K562 (cell line): ENCODE data around the gene RETSAT. TPM values are rescaled to one million over a fixed set of nuclear protein-coding genes. Genes with fewer than 3 reads are reported as not detected.

Experiments
- ATAC-seq: fragments of 200-7000 bp; cut with Tn5 transposase; 3 replicates; pipeline ENCODE4 v1.9.1; 2020; ENCODE audit warnings: moderate library complexity
- BruUV-seq: library from RNA; stranded (reverse); fragments of 400-500 nt; replicated peaks from 2 replicates; lab custom pipeline; 2021; lab: Mats Ljungman, UMichigan
- CTCF ChIA-PET: fragments of 300-600 bp; formaldehyde crosslinking; extraction: SDS; loops from one replicate; lab custom pipeline; 2021; ENCODE audit warnings: low intra/inter-chr PET ratio; lab: Yijun Ruan, JAX
- POLR2A ChIA-PET: fragments of 300-600, 350-650 bp; sonication (Branson Sonifier 250); formaldehyde crosslinking; extraction: SDS; loops from one replicate; lab custom pipeline; 2021; ENCODE audit warnings: antibody characterized with exemption, inconsistent platforms; lab: Yijun Ruan, JAX
- DNase-seq, 4 experiments: peaks; one replicate each; pipeline versions ENCODE4 v3.0.0 to v3.0.0-alpha.2; 2011 to 2018; ENCODE audit warnings: low spot score in 3 of 4, mixed read lengths in 3 of 4; ENCODE audit errors: extremely low read depth in 1 of 4
- FAIRE-seq: peaks from 2 replicates; lab custom pipeline; 2011; peaks lifted over from hg19 to GRCh38; lab: Jason Lieb, UNC
- H2AFZ ChIP-seq: 2 replicates; pipeline ENCODE4 v1.6.0; 2011; ENCODE audit warnings: low read depth, low read length, control low read depth, inconsistent platforms
- H3K27ac ChIP-seq: fragments of 200-600 bp; 3 replicates; pipeline ENCODE4 v1.8.0; 2011; ENCODE audit warnings: low read depth, mild to moderate bottlenecking, control low read depth, inconsistent platforms, low read length, moderate library complexity, mixed read lengths; ENCODE audit errors: extremely low read depth
- H3K27me3 ChIP-seq, 2 experiments: fragments of 300-600 bp in 1 of 2; 2 replicates in 1 of 2; 3 replicates in 1 of 2; pipeline versions ENCODE4 v1.6.0 to v1.8.0; 2011; ENCODE audit warnings: inconsistent platforms in 2 of 2, low read length in 2 of 2, mild to moderate bottlenecking in 1 of 2, mixed read lengths in 1 of 2, moderate library complexity in 1 of 2; ENCODE audit not compliant: control insufficient read depth in 2 of 2, insufficient read depth in 2 of 2
- H3K36me3 ChIP-seq: fragments of 300-600 bp; 3 replicates; pipeline ENCODE4 v1.8.0; 2011; ENCODE audit warnings: mild to moderate bottlenecking, low read length, inconsistent platforms; ENCODE audit not compliant: control insufficient read depth, insufficient read depth
- H3K4me1 ChIP-seq, 2 experiments: fragments of 200-600 bp in 1 of 2; replicated peaks in 1 of 2; 2 replicates in 1 of 2; 3 replicates in 1 of 2; pipeline versions ENCODE4 v1.5.1 to v1.8.0; 2011; ENCODE audit warnings: inconsistent platforms in 2 of 2, low read length in 2 of 2, mild to moderate bottlenecking in 1 of 2, mixed read lengths in 1 of 2, moderate library complexity in 1 of 2; ENCODE audit not compliant: control insufficient read depth in 2 of 2, insufficient read depth in 2 of 2
- H3K4me2 ChIP-seq: 2 replicates; pipeline ENCODE4 v1.6.1; 2011; ENCODE audit warnings: low read length, control low read depth, inconsistent platforms, mixed read lengths; ENCODE audit not compliant: insufficient read depth
- H3K4me3 ChIP-seq: fragments of 200-600 bp; sonication (generic), shearing (Covaris generic); 2 replicates; pipeline ENCODE4 v1.5.1; 2016; ENCODE audit warnings: control low read depth, inconsistent platforms
- H3K79me2 ChIP-seq: fragments of 200-600 bp; 3 replicates; pipeline ENCODE4 v1.8.0; 2011; ENCODE audit warnings: low read length, inconsistent platforms; ENCODE audit not compliant: control insufficient read depth, insufficient read depth
- H3K9ac ChIP-seq, 2 experiments: 2 replicates each; pipeline versions ENCODE4 v1.6.0 to v1.6.1; 2011; ENCODE audit warnings: low read depth in 2 of 2, low read length in 2 of 2, control low read depth in 1 of 2, inconsistent platforms in 1 of 2, mild to moderate bottlenecking in 1 of 2, mixed read lengths in 1 of 2; ENCODE audit not compliant: insufficient read depth in 1 of 2
- H3K9me1 ChIP-seq: one replicate; pipeline ENCODE4 v1.6.0; 2011; ENCODE audit warnings: inconsistent platforms, mild to moderate bottlenecking, low read length, moderate library complexity; ENCODE audit not compliant: control insufficient read depth, insufficient read depth
- H3K9me3 ChIP-seq: replicated peaks from 2 replicates; pipeline ENCODE4 v1.5.1; 2011; ENCODE audit warnings: low read depth, low read length, inconsistent platforms; ENCODE audit not compliant: control insufficient read depth, insufficient read depth
- H4K20me1 ChIP-seq: replicated peaks from 2 replicates; pipeline ENCODE4 v1.6.1; 2011; ENCODE audit warnings: low read length, inconsistent platforms, mixed read lengths; ENCODE audit not compliant: control insufficient read depth, insufficient read depth
- BRD4 ChIP-seq: fragments of 200-600 bp; sonication (generic); IDR thresholded peaks from 2 replicates; pipeline ENCODE4 v1.6.1; 2017; ENCODE audit warnings: inconsistent platforms
- MTA3 ChIP-seq: fragments of 450-650 bp; formaldehyde crosslinking; IDR thresholded peaks from 2 replicates; pipeline ENCODE4 v1.6.1; 2017; ENCODE audit warnings: mild to moderate bottlenecking, borderline replicate concordance
- PHF21A ChIP-seq: fragments of 450-650 bp; IDR thresholded peaks from 2 replicates; pipeline ENCODE4 v1.6.1; 2017; ENCODE audit warnings: low read depth, borderline replicate concordance
- POLR3A ChIP-seq: IDR thresholded peaks from 2 replicates; pipeline ENCODE4 v1.6.1; 2011; ENCODE audit warnings: borderline replicate concordance, mild to moderate bottlenecking, moderate library complexity; ENCODE audit not compliant: insufficient read length, insufficient read depth; ENCODE audit errors: extremely low read depth
- POU5F1 ChIP-seq: fragments of 150-350 bp; IDR thresholded peaks from 2 replicates; pipeline ENCODE4 v1.6.1; 2014; ENCODE audit warnings: borderline replicate concordance, low read length, low read depth, mild to moderate bottlenecking; ENCODE audit not compliant: partially characterized antibody
- RBBP5 ChIP-seq: fragments of 200-600 bp; sonication (generic); IDR thresholded peaks from 2 replicates; pipeline ENCODE4 v1.6.1; 2012; ENCODE audit warnings: borderline replicate concordance, mild to moderate bottlenecking, low read length, control low read depth, inconsistent platforms; ENCODE audit not compliant: insufficient read depth, poor library complexity, severe bottlenecking
- U2AF2 ChIP-seq: fragments of 200-400 bp; formaldehyde crosslinking; optimal IDR thresholded peaks from 2 replicates; pipeline ENCODE3; 2017; ENCODE audit warnings: low read depth, mild to moderate bottlenecking, low read length
- ZBTB7A ChIP-seq: IDR thresholded peaks from 2 replicates; pipeline ENCODE4 v1.6.1; 2011; ENCODE audit warnings: low read depth, mild to moderate bottlenecking, low read length, moderate library complexity, borderline replicate concordance; ENCODE audit not compliant: control insufficient read depth
- ZFP1 ChIP-seq: fragments of 450-650 bp; formaldehyde crosslinking; IDR thresholded peaks from 2 replicates; pipeline ENCODE4 v1.4.0; 2020; ENCODE audit warnings: mild to moderate bottlenecking, mixed read lengths
- ZNF184 ChIP-seq: sonication (generic); formaldehyde crosslinking; IDR thresholded peaks from 2 replicates; pipeline ENCODE4 v1.5.0; 2020; ENCODE audit warnings: missing genetic modification reagents
- ZNF77 ChIP-seq: fragments of 250-450 bp; sonication (Bioruptor Pico); IDR thresholded peaks from 2 replicates; pipeline ENCODE4 v1.5.0; 2020
- WGBS: fragments of 100-300 bp; shearing (Covaris generic); methylation state at CpG from one replicate; pipeline ENCODE4 v1.1.6; 2016; ENCODE audit warnings: low coverage, mixed read lengths; ENCODE audit not compliant: insufficient coverage; ENCODE audit errors: missing lambda C conversion rate; 5-methylcytosine and 5-hydroxymethylcytosine counted together
- in situ Hi-C: fragments of 300-500 bp; cut with MboI; formaldehyde crosslinking; loops from 4 replicates; pipeline ENCODE4 v1.15.0; 2018; ENCODE audit warnings: inconsistent platforms, mixed read lengths
- intact Hi-C: fragments of 100-400 bp; cut with micrococcal nuclease; formaldehyde crosslinking; loops from 2 replicates; pipeline ENCODE4 v1.14.2; 2022
- polyA plus RNA-seq, 8 experiments: library from polyadenylated mRNA; depleted of rRNA in 4 of 8; stranded (reverse) in 5 of 8; unstranded in 3 of 8; fragments of >200 nt; fragmentation: Nextera tagmentation in 2 of 8; fragmentation: Illumina TruSeq in 1 of 8; extraction: Ambion mirVana in 2 of 8; extraction: Trizol in 1 of 8; gene quantifications; 2 replicates each; pipeline versions ENCODE4 v1.2.1 to v1.2.3, GENCODE V29; 2011 to 2014; ENCODE audit warnings: inconsistent platforms in 1 of 8, missing spikeins in 1 of 8
- total RNA-seq, 7 experiments: library from RNA; depleted of rRNA in 6 of 7; stranded (reverse); fragments of >200 nt in 6 of 7; fragmentation: Illumina TruSeq in 2 of 7; extraction: Trizol in 2 of 7; gene quantifications; 2 replicates each; pipeline versions ENCODE4 v1.2.1 to v1.2.3, GENCODE V29; 2011 to 2021; ENCODE audit warnings: low replicate concordance in 1 of 7
- TF ChIP-seq, protein P1 (sequence below): fragments of 450-650 bp; conservative IDR thresholded peaks from 2 replicates; pipeline ENCODE4 v1.6.1; 2016; ENCODE audit warnings: missing genetic modification characterization, low read depth, mild to moderate bottlenecking, control low read depth, missing compliant biosample characterization
- TF ChIP-seq, protein P2 (sequence below): sonication (generic); formaldehyde crosslinking; IDR thresholded peaks from 2 replicates; pipeline ENCODE4 v1.8.1; 2023; ENCODE audit warnings: mild to moderate bottlenecking, missing genetic modification reagents

The RETSAT gene
- total and polyA plus RNA-seq, 9 of the 15 experiments (the other 6 are each of a cell fraction or from before 2014, with no cell fraction given) = 1.9 to 21.6 (median 16.5) TPM

DNA sequence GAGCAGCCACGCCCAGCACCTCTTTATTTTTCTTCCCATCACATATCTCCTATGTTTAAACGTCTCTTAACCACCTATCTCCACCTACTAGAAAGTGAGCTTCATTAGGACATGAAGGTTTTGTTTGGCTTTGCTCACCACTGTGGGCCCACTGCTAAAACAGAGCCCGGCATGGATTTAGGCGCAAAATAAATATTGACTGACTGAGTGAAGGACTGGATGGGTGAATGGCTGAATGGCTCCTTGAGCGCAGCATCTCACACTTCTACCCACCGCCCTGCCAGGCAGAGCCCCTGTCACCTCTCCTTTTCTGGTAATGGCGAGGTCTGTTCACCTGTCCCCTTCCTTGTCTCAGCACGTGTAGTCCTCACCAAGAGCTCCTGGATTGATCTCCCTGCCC, 45.7 kb upstream of the RETSAT start:
- no TSS peak for BruUV-seq
- H3K4me1 ChIP-seq = peaks cover 0 to 7% of the 10 kb centered on the region in 2 experiments; a peak in 1 of 5 replicates
- ATAC-seq = no peak
- TF ChIP-seq ZNF77 (CRISPR knock-in tag) = no peak
- TF ChIP-seq PHF21A = no peak
- TF ChIP-seq POLR3A = no peak
- no peaks in the 10 kb centered on the region for H3K79me2 ChIP-seq
- intact Hi-C loops = no loop called here
- ChIA-PET CTCF (no interaction called here), POLR2A (interaction anchor here (0.6 to 63.9 kb wide), 2 partner anchors 146 to 177 kb away, joined by 4 to 1576 read pairs; partner anchors contain the start of gene MAT2A)
- H3K27me3 ChIP-seq = no peaks in the 10 kb centered on the region
- no peaks in the 10 kb centered on the region for H4K20me1 ChIP-seq
- no peak overlapping the region for H3K9ac ChIP-seq
- WGBS = 63% methylated on average over 7 of the region's 8 CpGs
- H3K4me2 ChIP-seq = no peak overlapping the region
- FAIRE-seq = no peak
- H3K36me3 ChIP-seq = peaks cover 2% of the 10 kb centered on the region; the same call in 1 of the 3 replicates
- H3K9me3 ChIP-seq = no peaks in the 10 kb centered on the region; the same call in 1 of the 2 replicates
- in situ Hi-C loops = no loop called here
- DNase-seq = no peak
- no peaks in the 10 kb centered on the region for H3K9me1 ChIP-seq
- H3K27ac ChIP-seq = no peak overlapping the region
- no peak overlapping the region for H2AFZ ChIP-seq
- no peak overlapping the region for H3K4me3 ChIP-seq

DNA sequence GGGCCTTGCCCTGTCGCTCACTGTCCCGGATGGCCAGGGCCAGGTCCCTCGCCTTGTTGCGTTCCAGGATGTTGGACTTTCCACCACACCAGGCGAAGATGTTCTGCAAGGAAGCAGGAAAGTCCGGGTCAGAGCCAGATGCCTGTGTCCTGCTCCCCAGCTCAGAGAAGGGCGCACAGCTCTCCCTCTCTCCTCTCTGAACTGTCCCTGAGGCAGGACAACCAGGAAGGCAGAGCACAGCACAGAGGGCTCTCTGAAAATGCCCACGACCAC, 44.8 kb upstream of the RETSAT start:
- intact Hi-C loops (no loop called here), in situ Hi-C loops (no loop called here)
- no peak overlapping the region for H3K4me3 ChIP-seq
- H3K27ac ChIP-seq = no peak overlapping the region
- H3K9me1 ChIP-seq = no peaks in the 10 kb centered on the region
- ChIA-PET POLR2A (interaction anchor here (0.6 to 63.9 kb wide), 3 partner anchors 74 to 146 kb away, joined by 3 to 1576 read pairs (median 4); partner anchors contain the start of gene MAT2A), CTCF (no interaction called here)
- no peak overlapping the region for H3K4me2 ChIP-seq
- H3K9ac ChIP-seq = peak overlapping the region in 1 of 2 experiments; percentile 61; a peak in 1 of 4 replicates
- H2AFZ ChIP-seq = no peak overlapping the region
- no peaks in the 10 kb centered on the region for H3K79me2 ChIP-seq
- FAIRE-seq = no peak
- no peaks in the 10 kb centered on the region for H3K27me3 ChIP-seq
- H3K9me3 ChIP-seq = no peaks in the 10 kb centered on the region; the same call in 1 of the 2 replicates
- peak; percentile 15; the same call in 2 of the 3 replicates for ATAC-seq
- H3K4me1 ChIP-seq = peaks cover 0 to 7% of the 10 kb centered on the region in 2 experiments; a peak in 1 of 5 replicates
- WGBS = 62% methylated on average over 8 of the region's 8 CpGs
- DNase-seq = no peak
- peaks cover 2% of the 10 kb centered on the region; the same call in 1 of the 3 replicates for H3K36me3 ChIP-seq
- BruUV-seq = no TSS peak
- no peaks in the 10 kb centered on the region for H4K20me1 ChIP-seq
- TF ChIP-seq POU5F1 = no peak
- no peak for TF ChIP-seq ZFP1 (CRISPR knock-in tag)
- TF ChIP-seq, protein P1, sequence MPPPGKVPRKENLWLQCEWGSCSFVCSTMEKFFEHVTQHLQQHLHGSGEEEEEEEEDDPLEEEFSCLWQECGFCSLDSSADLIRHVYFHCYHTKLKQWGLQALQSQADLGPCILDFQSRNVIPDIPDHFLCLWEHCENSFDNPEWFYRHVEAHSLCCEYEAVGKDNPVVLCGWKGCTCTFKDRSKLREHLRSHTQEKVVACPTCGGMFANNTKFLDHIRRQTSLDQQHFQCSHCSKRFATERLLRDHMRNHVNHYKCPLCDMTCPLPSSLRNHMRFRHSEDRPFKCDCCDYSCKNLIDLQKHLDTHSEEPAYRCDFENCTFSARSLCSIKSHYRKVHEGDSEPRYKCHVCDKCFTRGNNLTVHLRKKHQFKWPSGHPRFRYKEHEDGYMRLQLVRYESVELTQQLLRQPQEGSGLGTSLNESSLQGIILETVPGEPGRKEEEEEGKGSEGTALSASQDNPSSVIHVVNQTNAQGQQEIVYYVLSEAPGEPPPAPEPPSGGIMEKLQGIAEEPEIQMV = no peak
- no peak for TF ChIP-seq BRD4
- TF ChIP-seq ZBTB7A = no peak
- TF ChIP-seq RBBP5 = no peak
- TF ChIP-seq U2AF2 = no peak
- no peak for TF ChIP-seq MTA3
- TF ChIP-seq, protein P2, sequence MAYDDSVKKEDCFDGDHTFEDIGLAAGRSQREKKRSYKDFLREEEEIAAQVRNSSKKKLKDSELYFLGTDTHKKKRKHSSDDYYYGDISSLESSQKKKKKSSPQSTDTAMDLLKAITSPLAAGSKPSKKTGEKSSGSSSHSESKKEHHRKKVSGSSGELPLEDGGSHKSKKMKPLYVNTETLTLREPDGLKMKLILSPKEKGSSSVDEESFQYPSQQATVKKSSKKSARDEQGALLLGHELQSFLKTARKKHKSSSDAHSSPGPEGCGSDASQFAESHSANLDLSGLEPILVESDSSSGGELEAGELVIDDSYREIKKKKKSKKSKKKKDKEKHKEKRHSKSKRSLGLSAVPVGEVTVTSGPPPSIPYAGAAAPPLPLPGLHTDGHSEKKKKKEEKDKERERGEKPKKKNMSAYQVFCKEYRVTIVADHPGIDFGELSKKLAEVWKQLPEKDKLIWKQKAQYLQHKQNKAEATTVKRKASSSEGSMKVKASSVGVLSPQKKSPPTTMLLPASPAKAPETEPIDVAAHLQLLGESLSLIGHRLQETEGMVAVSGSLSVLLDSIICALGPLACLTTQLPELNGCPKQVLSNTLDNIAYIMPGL = no peak
- no peak for TF ChIP-seq ZNF184
